Germinal center (tissue), 1 donor: ENCODE measurements around the gene CTSZ.

ENCODE experiments used
- DNase-seq: peaks from one replicate; pipeline ENCODE4 v3.0.0; 2012; ENCODE audit warnings: mixed read lengths, low spot score

The CTSZ gene

GRCh38 chr20:59031564-59032022 is 24.5 kb upstream of the CTSZ start:
- DNase-seq, result no peak

- DNase-seq, result no peak
These were observed 24.0 kb upstream of the CTSZ start for GRCh38 chr20:59030911-59031563.

GRCh38 chr20:59028812-59029211 is 21.8 kb upstream of the CTSZ start:
- no peak for DNase-seq

- DNase-seq, result no peak
These were observed 20.8 kb upstream of the CTSZ start for GRCh38 chr20:59027741-59028320.

GRCh38 chr20:59026904-59027740 is 20.1 kb upstream of the CTSZ start:
- DNase-seq, result no peak

GRCh38 chr20:59025511-59025910 is 18.5 kb upstream of the CTSZ start:
- no peak for DNase-seq

- no peak for DNase-seq
These were observed 18.0 kb upstream of the CTSZ start for GRCh38 chr20:59025086-59025485.

- DNase-seq, result no peak
These were observed 17.1 kb upstream of the CTSZ start for GRCh38 chr20:59024111-59024530.

GRCh38 chr20:59023616-59024015 is 16.6 kb upstream of the CTSZ start:
- DNase-seq, result no peak

GRCh38 chr20:59022754-59023153 is 15.7 kb upstream of the CTSZ start:
- DNase-seq, result no peak

GRCh38 chr20:59020938-59021551 is 14.0 kb upstream of the CTSZ start:
- DNase-seq, result no peak

GRCh38 chr20:59019217-59019616 is 12.2 kb upstream of the CTSZ start, which contains the start of gene TUBB1:
Gene TUBB1 (plus strand): TSS chr20:59019429. CDS start chr20:59019523, 94 bp downstream.
- DNase-seq, result no peak

- DNase-seq, result no peak
These were observed 11.8 kb upstream of the CTSZ start for GRCh38 chr20:59018817-59019216.

- DNase-seq, result no peak
These were observed 10.6 kb upstream of the CTSZ start for GRCh38 chr20:59017493-59018231.

- peak; percentile 30 for DNase-seq
These were observed 9.9 kb upstream of the CTSZ start for GRCh38 chr20:59016795-59017492.

- DNase-seq, result no peak
These were observed 9.0 kb upstream of the CTSZ start for GRCh38 chr20:59015812-59016711.

- DNase-seq, result no peak
These were observed 8.4 kb upstream of the CTSZ start for GRCh38 chr20:59015411-59015810.

- DNase-seq, result no peak
These were observed 7.8 kb upstream of the CTSZ start for GRCh38 chr20:59014680-59015389.

GRCh38 chr20:59013959-59014608 is 7.0 kb upstream of the CTSZ start:
- DNase-seq, result no peak
